NB4 (cell line): ENCODE results near the gene GPRC5B.

Experiments
- DNase-seq: peaks from one replicate; pipeline ENCODE4 v3.0.0; 2010; ENCODE audit warnings: low read depth
- H3K4me3 ChIP-seq: one replicate; pipeline ENCODE4 v1.5.1; 2011; ENCODE audit warnings: mild to moderate bottlenecking, low read depth, low read length, moderate library complexity
- MYC ChIP-seq: IDR thresholded peaks from 2 replicates; pipeline ENCODE4 v1.6.1; 2011; ENCODE audit warnings: low read depth, low read length
- POLR2A ChIP-seq: IDR thresholded peaks from 2 replicates; pipeline ENCODE4 v1.6.1; 2011; ENCODE audit warnings: mild to moderate bottlenecking; ENCODE audit not compliant: insufficient read length; ENCODE audit errors: extremely low read depth
- TF ChIP-seq, protein P1 (sequence below): IDR thresholded peaks from 2 replicates; pipeline ENCODE4 v1.6.1; 2011; ENCODE audit warnings: low read depth, low read length
- TF ChIP-seq, protein P2 (sequence below): IDR thresholded peaks from one replicate; pipeline ENCODE4 v1.5.1; 2012; ENCODE audit warnings: low read depth, low read length

Gene GPRC5B

DNA sequence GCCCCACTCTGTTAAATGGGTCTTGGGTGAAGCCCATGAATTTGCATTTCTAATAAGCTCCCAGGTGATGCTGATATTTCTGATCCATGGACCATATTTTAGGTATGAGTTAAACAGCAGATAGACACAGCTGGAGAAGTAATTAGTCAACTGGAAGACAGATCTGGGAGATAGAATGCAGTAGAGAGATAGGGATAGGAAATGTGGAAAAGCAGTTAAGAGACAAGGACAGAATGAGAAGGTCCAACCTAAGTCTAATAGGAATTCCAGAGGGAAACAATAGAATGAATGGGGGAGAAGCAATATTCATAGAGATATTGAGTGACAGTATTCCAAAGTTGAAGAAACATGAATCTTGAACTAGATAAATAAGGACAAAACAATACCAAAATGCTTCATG, 71.7 kb downstream of the GPRC5B start:
- no peak for DNase-seq
- no peak overlapping the region for H3K4me3 ChIP-seq
- TF ChIP-seq, protein P1, sequence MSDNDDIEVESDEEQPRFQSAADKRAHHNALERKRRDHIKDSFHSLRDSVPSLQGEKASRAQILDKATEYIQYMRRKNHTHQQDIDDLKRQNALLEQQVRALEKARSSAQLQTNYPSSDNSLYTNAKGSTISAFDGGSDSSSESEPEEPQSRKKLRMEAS = no peak
- TF ChIP-seq MYC = no peak

DNA sequence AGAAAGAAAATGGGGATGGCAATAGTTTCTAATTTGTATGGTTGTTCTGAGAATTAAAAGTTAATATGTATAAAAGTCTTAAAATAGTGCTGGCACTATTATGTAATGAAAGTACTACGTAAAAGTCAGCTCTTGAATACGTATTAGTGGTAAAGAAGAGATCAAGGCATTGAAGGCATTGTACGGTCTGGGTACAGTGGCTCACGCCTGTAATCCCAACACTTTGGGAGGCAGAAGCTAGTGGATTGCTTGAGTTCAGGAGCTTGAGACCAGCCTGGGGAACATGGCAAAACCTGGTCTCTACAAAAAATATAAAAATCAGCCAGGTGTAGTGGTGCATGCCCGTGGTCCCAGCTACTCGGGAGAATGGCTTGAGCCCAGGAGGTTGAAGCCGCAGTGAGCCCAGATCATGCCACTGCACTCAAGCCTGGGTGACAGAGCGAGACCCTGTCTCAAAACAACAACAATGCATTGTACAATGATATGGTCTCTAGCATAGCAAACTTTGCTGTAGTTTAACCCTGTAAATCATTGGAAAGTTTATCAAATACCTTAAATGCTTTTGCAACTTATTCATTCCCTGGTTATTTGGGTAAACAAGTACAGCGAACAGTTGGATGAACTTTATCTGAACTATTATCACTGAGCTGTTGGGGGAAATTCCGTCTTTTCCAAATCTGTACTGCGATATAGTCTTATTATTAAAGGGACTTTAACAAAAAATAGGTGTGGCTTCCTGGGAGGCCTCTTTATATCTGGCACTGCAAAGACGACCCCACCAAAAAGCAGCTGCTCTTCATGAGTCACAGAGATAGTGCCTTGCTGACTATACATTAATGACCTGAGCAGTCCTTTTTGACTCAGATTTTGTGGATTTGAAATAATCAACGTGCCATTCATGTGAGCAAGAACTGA, 73.6 kb downstream of the GPRC5B start:
- TF ChIP-seq MYC (no peak), POLR2A (no peak)
- TF ChIP-seq, protein P2, sequence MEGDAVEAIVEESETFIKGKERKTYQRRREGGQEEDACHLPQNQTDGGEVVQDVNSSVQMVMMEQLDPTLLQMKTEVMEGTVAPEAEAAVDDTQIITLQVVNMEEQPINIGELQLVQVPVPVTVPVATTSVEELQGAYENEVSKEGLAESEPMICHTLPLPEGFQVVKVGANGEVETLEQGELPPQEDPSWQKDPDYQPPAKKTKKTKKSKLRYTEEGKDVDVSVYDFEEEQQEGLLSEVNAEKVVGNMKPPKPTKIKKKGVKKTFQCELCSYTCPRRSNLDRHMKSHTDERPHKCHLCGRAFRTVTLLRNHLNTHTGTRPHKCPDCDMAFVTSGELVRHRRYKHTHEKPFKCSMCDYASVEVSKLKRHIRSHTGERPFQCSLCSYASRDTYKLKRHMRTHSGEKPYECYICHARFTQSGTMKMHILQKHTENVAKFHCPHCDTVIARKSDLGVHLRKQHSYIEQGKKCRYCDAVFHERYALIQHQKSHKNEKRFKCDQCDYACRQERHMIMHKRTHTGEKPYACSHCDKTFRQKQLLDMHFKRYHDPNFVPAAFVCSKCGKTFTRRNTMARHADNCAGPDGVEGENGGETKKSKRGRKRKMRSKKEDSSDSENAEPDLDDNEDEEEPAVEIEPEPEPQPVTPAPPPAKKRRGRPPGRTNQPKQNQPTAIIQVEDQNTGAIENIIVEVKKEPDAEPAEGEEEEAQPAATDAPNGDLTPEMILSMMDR = no peak
- TF ChIP-seq, protein P1 = no peak
- DNase-seq = no peak
- H3K4me3 ChIP-seq = no peak overlapping the region

DNA sequence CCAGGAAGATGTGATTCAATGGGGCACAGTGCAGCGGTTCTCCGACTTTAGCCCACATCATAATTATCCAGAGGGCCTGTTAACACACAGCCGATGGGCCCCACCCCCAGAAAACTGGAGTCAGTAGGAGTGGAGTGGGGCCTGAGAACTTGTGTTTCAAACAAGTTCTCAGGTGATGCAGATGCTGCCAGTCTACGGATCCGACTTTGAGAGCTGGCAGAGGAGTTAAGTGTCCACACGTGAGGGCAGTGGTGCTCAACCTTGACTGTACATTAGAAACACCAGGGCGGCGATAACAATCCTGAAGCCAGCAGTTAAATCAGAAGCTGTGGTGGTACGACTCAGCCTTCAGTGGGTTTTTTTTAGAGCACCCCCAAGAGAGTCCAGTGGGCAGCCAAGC, 75.0 kb downstream of the GPRC5B start:
- peak; percentile 11 for DNase-seq
- no peak for TF ChIP-seq MYC
- no peak overlapping the region for H3K4me3 ChIP-seq

DNA sequence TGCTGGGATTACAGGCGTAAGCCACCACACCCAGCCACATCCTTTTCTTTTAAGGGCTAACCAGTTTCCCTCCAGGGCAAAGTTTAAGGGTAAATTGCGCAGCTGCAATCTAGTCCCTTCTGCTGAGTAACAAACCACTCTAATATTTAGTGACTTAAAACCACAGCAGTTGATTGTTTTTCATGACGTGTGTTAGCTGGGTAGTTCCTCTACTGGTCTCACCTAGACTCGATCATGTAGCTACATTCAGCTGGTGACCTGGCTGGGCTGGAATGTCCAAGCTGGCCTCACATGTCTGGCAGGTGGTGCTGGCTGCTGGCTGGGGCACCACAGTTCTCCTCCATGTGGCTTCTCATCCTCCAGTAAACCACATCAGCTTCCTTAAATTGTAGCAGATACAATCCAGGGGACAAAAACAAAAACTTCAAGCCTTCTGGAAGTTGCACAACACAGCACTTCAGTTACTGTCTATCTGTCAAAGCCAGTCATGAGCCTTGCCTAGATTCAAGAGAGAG, 75.5 kb downstream of the GPRC5B start:
- TF ChIP-seq POLR2A (no peak), MYC (peak; percentile 71)
- TF ChIP-seq, protein P2 = no peak
- TF ChIP-seq, protein P1 = peak; percentile 84
- DNase-seq = peak; percentile 81
- no peak overlapping the region for H3K4me3 ChIP-seq

DNA sequence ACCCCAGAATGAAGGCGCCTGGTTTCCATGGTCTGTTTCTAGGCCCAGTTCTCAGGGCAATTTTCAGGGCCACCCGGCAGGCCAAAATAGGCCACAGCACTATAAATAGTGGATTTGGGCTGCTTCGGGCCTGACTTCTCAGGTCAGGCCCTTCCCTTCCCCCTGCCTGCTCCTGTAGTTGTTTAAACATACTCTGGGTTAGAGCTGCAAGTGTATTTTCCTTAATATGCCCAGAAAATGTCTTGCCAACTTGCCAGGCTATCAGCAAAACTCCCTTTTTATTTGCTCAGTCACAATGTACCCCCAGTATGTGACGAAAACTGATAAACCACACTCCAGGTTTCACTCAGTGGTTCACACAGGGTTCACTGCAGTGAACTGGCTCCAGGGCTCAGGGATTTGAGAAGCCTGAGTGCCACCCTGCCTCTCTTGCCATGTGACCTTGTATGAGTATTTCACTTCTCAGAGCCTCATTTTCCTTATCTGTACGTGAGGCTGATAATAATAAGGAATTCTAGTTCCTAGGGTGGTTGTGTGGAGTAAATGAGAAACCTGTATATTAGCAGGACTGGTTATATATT, 76.5 kb downstream of the GPRC5B start:
- no peak overlapping the region for H3K4me3 ChIP-seq
- TF ChIP-seq, protein P2 = no peak
- TF ChIP-seq MYC (no peak), POLR2A (no peak)
- TF ChIP-seq, protein P1 = no peak
- no peak for DNase-seq
